ENCODE measurements around the gene SERAC1. TPM values are rescaled to one million over a fixed set of nuclear protein-coding genes. Genes with fewer than 3 reads are reported as not detected.
A peak's percentile ranks its signal among the peaks of the same experiment; 100 is the strongest.

Gene SERAC1
- total RNA-seq, 1 experiment from 2014 or later, result 7.6 TPM

DNA sequence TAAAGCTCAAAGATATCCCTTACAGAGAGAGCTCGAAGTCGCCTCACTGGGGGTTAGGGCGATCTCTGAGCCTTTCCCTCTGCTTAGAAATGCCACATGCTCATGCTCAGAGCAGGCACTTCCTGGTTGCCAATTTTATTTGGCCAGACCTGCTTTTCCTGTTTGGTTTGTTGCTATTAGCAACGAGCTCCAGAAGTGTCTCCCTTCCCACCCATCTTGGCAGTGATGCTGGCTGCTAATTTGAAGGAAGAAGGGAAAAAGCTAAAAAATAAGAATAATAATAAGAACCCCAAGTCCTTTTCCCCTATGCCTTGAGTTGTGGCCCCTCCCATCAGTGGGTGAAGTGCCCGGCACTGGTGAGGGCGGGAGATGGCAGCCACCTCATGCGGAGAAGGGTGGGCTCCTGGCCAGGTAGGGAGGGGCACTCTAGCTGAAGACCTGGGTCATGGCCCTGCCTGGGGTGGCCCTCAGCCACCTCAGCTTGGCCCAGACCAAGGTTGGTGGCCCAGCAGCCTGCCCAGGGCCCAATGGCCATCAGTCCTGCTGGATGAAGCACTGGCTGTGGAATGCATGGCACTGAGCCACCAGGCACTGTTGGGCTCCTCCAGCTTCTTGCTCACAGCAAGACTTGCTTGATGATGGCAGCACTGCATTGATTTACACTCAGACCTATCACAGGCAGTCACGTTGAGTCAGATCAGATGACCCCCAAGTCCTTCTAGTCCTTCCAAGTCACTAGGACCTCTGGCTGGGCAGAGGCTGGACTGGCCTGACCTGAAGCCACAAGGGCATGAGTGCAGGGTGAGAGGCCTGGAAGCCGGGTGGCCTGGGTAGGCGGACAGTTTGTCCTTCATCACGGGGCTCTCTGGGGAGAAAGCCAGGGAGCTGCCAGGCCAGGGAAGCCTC, 107.4 kb downstream of the SERAC1 start:
- H4K91ac ChIP-seq (ENCODE audit: insufficient read length, low read depth, low read length), result no peak overlapping the region
- H3K23me2 ChIP-seq (ENCODE audit: insufficient read length, low read depth, low read length, poor library complexity, severe bottlenecking), result no peaks in the 10 kb centered on the region
- H4K8ac ChIP-seq (replicated peaks; ENCODE audit: insufficient read length, low read depth, low read length), result no peak overlapping the region
- Mint-ChIP-seq H3K4me1 (peaks cover 5 to 6% of the 10 kb centered on the region in 2 experiments; a peak in 3 of 4 replicates), H3K9me3 (no peaks in the 10 kb centered on the region), H3K27ac (peak overlapping the region in 2 of 3 experiments; percentile 72 to 87; a peak in 3 of 7 replicates), H3K27me3 (ENCODE audit: low read depth) (no peaks in the 10 kb centered on the region), H3K36me3 (ENCODE audit: insufficient read depth in 1 of 3, low read depth in 3 of 3) (peaks cover 0 to 15% (median 9%) of the 10 kb centered on the region in 3 experiments; a peak in 5 of 7 replicates), H3K4me3 (no peak overlapping the region; a peak in 1 of 5 replicates)
- H3K4ac ChIP-seq (ENCODE audit: low read depth, low read length), result no peak overlapping the region
- DNase-seq, result no peak
- H3K27ac ChIP-seq (ENCODE audit: insufficient read length, low read depth, low read length), result no peak overlapping the region
- no peak for TF ChIP-seq CTCF (conservative IDR thresholded peaks at IDR 0.05)
- H3K4me2 ChIP-seq (ENCODE audit: insufficient read depth, insufficient read length, low read length), result no peak overlapping the region
- no peaks in the 10 kb centered on the region for H3K4me1 ChIP-seq (ENCODE audit: insufficient read depth, low read length)
- no peak overlapping the region for H2AK5ac ChIP-seq (ENCODE audit: insufficient read length, low read length)
- no peaks in the 10 kb centered on the region for H3K27me3 ChIP-seq (ENCODE audit: insufficient read depth, low read length)
- H4K20me1 ChIP-seq (ENCODE audit: control insufficient read depth, insufficient read depth, insufficient read length), result no peaks in the 10 kb centered on the region
- no peak overlapping the region for H2BK5ac ChIP-seq (ENCODE audit: insufficient read length, low read length)
- no peaks in the 10 kb centered on the region for H3K9me3 ChIP-seq (ENCODE audit: control insufficient read depth, low read depth, low read length)
- H3K79me2 ChIP-seq (ENCODE audit: insufficient read depth, low read length), result no peaks in the 10 kb centered on the region
- WGBS (ENCODE audit: extremely low coverage, insufficient read length, low lambda C conversion rate), result no CpG with 5 or more reads among the region's 11 CpGs
- H2BK15ac ChIP-seq (ENCODE audit: low read depth, low read length), result no peak overlapping the region
- H3T11ph ChIP-seq (ENCODE audit: low read length), result no peak overlapping the region
- no peak overlapping the region for H3K18ac ChIP-seq (ENCODE audit: insufficient read length, low read depth, low read length)
- H3K23ac ChIP-seq (ENCODE audit: insufficient read length, low read depth, low read length), result no peak overlapping the region
- no peak overlapping the region for H2AFZ ChIP-seq (ENCODE audit: low read length)
- H2BK20ac ChIP-seq (ENCODE audit: low read depth, low read length, poor library complexity, severe bottlenecking), result no peak overlapping the region
- no peak overlapping the region for H2BK120ac ChIP-seq (ENCODE audit: low read depth, low read length, poor library complexity, severe bottlenecking)
- H2BK12ac ChIP-seq (ENCODE audit: insufficient read length, low read depth, low read length), result no peak overlapping the region
- H4K5ac ChIP-seq (ENCODE audit: insufficient read length, low read depth, low read length), result no peak overlapping the region
- no peak overlapping the region for H3K9ac ChIP-seq (ENCODE audit: extremely low read depth, insufficient read length, low read length)
- H3K56ac ChIP-seq (ENCODE audit: insufficient read length, low read depth, low read length), result no peak overlapping the region
- H3K14ac ChIP-seq (ENCODE audit: insufficient read depth, low read length), result no peak overlapping the region
- no peaks in the 10 kb centered on the region for H3K79me1 ChIP-seq (ENCODE audit: insufficient read depth, low read depth, low read length, poor library complexity, severe bottlenecking)

Other genes with a start within 250 kb of the SERAC1 start
- gene SYNJ2, start 186.4 kb downstream of the SERAC1 start, total RNA-seq (2021), result 24.5 and 25.4 TPM in 2 replicates
- gene GTF2H5, start 88 bp upstream of the SERAC1 start, total RNA-seq (2021), result 20.0 and 23.2 TPM in 2 replicates
- gene TULP4, start 144.2 kb upstream of the SERAC1 start, total RNA-seq (2021), result 61.5 and 64.6 TPM in 2 replicates

All from H9 (cell line).